ENCODE results near the gene SULT1C2. TPM values are rescaled to one million over a fixed set of nuclear protein-coding genes. Genes with fewer than 3 reads are reported as not detected.

Gene SULT1C2
- total and polyA plus RNA-seq, 2 of the 4 experiments (the other 2 are of a cell fraction) = 0.09 TPM; not detected in 1

DNA sequence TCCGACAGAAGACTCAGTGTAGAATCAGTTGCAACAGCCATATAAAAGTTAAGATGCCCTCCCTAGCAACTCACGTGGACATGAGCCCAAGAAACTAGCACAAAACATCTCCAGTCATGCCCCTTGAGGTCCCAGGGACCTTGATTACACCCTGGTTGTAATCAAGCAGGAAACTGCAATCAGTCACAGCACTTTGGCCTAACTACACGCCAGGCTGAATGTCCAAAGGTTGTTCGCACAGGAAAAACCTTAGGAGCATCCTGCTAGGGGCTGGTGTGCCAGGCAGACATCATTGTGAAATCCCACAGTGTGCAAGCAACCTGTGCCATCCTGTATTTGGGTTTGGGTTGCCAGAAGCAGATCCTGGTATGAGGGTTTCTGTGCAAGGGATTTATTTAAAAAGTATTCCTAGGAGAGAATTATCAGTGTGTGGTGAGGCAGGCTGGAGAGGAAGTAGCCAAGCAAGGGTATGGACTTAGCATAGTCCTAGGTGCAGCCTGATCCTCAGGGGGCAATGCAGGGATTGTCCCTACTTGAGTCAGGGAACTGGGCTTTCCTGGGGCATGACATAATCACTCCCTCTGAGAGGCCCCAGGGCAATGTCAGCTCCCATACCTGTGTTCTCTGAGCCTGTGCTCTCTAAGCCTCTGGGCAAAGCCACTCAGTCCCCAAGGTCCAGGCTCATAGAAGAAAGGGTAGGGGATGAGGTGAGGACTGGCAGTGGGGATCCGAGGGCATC, 17.8 kb upstream of the SULT1C2 start (continued):
- TF ChIP-seq POLR2A (IDR thresholded peaks at IDR 0.05; ENCODE audit: low read depth, low read length) = no peak

DNA sequence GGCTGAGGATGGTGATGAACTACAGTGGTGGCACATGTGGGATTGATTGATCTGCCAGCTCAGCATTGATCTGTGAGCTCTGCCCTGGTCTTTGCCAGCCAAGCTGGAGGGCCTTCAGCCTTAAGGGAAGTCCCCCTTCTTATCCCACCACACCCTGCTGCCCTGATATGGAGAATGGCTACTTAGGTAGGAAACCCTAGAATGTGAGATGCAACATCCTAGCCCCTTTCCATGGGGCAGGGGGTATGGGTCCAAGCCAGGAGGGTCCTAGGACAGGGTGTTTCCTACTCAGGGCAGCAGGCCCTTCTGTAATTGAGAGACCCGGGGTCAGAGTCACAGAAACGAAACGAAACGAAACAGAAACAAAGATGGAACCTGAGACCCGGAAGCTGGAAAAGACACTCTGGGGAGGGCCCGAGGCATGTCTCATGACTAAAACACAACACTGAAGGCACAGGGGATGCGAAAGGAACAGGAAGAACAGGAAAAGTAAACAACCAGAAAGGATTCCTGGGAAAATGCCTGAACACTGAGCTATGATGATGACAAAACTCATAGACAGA, 16.9 kb upstream of the SULT1C2 start:
- H3K9ac ChIP-seq (ENCODE audit: low read depth, low read length) = no peak overlapping the region
- BruUV-seq (replicated peaks) = no TSS peak
- peak overlapping the region; percentile 13; the same call in 1 of the 2 replicates for H3K4me3 ChIP-seq (ENCODE audit: insufficient read depth, low read depth, low read length)
- WGBS, 2 experiments (ENCODE audit: extremely low coverage in 2 of 2, insufficient read length in 1 of 2) = 68% methylated on average over 4 of the region's 7 CpGs; no CpG with 5 or more reads in 1 of the 2 experiments
- peak overlapping the region; percentile 29; the same call in 2 of the 3 replicates for H2BK15ac ChIP-seq (ENCODE audit: low read depth, low read length)
- H2AFZ ChIP-seq (replicated peaks; ENCODE audit: low read length, poor library complexity) = peak overlapping the region; percentile 86
- H3K27me3 ChIP-seq (ENCODE audit: control insufficient read depth, insufficient read depth, low read length) = no peaks in the 10 kb centered on the region
- peak overlapping the region; percentile 53 for H4K91ac ChIP-seq (ENCODE audit: insufficient read depth, low read depth, low read length)
- H3K27ac ChIP-seq (ENCODE audit: insufficient read depth, low read length) = no peak overlapping the region
- no peaks in the 10 kb centered on the region for H4K20me1 ChIP-seq (ENCODE audit: insufficient read depth, low read length)
- H2AK5ac ChIP-seq (ENCODE audit: low read depth, low read length) = peak overlapping the region; percentile 49; the same call in 1 of the 2 replicates
- H4K5ac ChIP-seq (ENCODE audit: low read depth, low read length) = peak overlapping the region; percentile 86
- intact Hi-C loops (cut with micrococcal nuclease) = no loop called here
- H4K8ac ChIP-seq (ENCODE audit: low read depth in 2 of 2, low read length in 2 of 2) = peak overlapping the region; percentile 82 to 94; a peak in 3 of 4 replicates
- H3K4me1 ChIP-seq (ENCODE audit: control insufficient read depth, insufficient read depth, low read length) = peaks cover 18% of the 10 kb centered on the region
- ChIA-PET POLR2A (ENCODE audit: unreplicated experiment) (no interaction called here), CTCF (no interaction called here)
- peak overlapping the region; percentile 31 for H2AK9ac ChIP-seq (replicated peaks; ENCODE audit: low read depth, low read length, poor library complexity)
- H2BK120ac ChIP-seq (ENCODE audit: low read depth, low read length) = peak overlapping the region; percentile 48
- ATAC-seq (ENCODE audit: low read depth) = peak; percentile 43
- peak overlapping the region; percentile 43; the same call in 1 of the 2 replicates for H2BK20ac ChIP-seq (ENCODE audit: low read depth, low read length)
- H3K18ac ChIP-seq (ENCODE audit: low read depth, low read length) = peak overlapping the region; percentile 22; the same call in 1 of the 2 replicates
- peak; percentile 84 for DNase-seq
- H3K9me1 ChIP-seq (ENCODE audit: insufficient read depth, low read length) = peaks cover 8% of the 10 kb centered on the region
- no peak overlapping the region for H3K56ac ChIP-seq (ENCODE audit: extremely low read depth, insufficient read depth, low read length)
- TF ChIP-seq MAZ (IDR thresholded peaks at IDR 0.05; ENCODE audit: borderline replicate concordance, low read depth, low read length) (peak; percentile 10; the same call in 1 of the 2 replicates), NFE2L2 (IDR thresholded peaks at IDR 0.05; ENCODE audit: low read depth, low read length) (no peak)
- H2BK5ac ChIP-seq (ENCODE audit: low read depth, low read length, poor library complexity, severe bottlenecking) = peak overlapping the region; percentile 17
- H3K9me3 ChIP-seq (ENCODE audit: control insufficient read depth, insufficient read depth, low read length) = no peaks in the 10 kb centered on the region
- dilution Hi-C loops (cut with HindIII; ENCODE audit: low sequenced_read_pairs, unreplicated experiment) = no loop called here
- no peaks in the 10 kb centered on the region for H3K36me3 ChIP-seq (ENCODE audit: control insufficient read depth, insufficient read depth, low read length)
- peak overlapping the region; percentile 83 for H3K4ac ChIP-seq (ENCODE audit: low read depth, low read length)
- H3K23ac ChIP-seq (ENCODE audit: low read depth, low read length) = peak overlapping the region; percentile 11; the same call in 1 of the 2 replicates
- H3K14ac ChIP-seq (replicated peaks; ENCODE audit: low read depth, low read length) = peak overlapping the region; percentile 70
- peak overlapping the region; percentile 47 for H3K4me2 ChIP-seq (ENCODE audit: low read depth, low read length)
- no peaks in the 10 kb centered on the region for H3K79me1 ChIP-seq (ENCODE audit: low read depth in 1 of 2, low read length in 2 of 2)
- in situ Hi-C loops (cut with MboI; ENCODE audit: low sequenced_read_pairs) = no loop called here
